CD14-positive monocyte (primary cell): ENCODE measurements around the gene TIPRL. TPM values are rescaled to one million over a fixed set of nuclear protein-coding genes. Genes with fewer than 3 reads are reported as not detected.

Experiments
- DNase-seq, 3 donors: peaks; one replicate each; pipeline ENCODE4 v3.0.0-alpha.2; 2011 to 2022
- H2AFZ ChIP-seq: 2 replicates; pipeline ENCODE4 v1.6.0; 2012; ENCODE audit warnings: mild to moderate bottlenecking, low read depth, low read length, inconsistent platforms; ENCODE audit not compliant: insufficient read depth, poor library complexity, severe bottlenecking
- H3K27ac ChIP-seq, 2 donors: 1 replicate in 1 of 2; 2 replicates in 1 of 2; pipeline ENCODE4 v1.5.1; 2012 to 2013; ENCODE audit warnings: low read length in 2 of 2, control low read depth in 1 of 2, inconsistent platforms in 1 of 2, low read depth in 1 of 2, mild to moderate bottlenecking in 1 of 2
- H3K27me3 ChIP-seq, 2 donors: one replicate each; pipeline versions ENCODE4 v1.6.0 to v1.6.1; 2011 to 2013; ENCODE audit warnings: low read length in 2 of 2; ENCODE audit not compliant: control insufficient read depth in 2 of 2, insufficient read depth in 2 of 2
- H3K36me3 ChIP-seq, 2 donors: replicated peaks in 1 of 2; 1 replicate in 1 of 2; 2 replicates in 1 of 2; pipeline versions ENCODE4 v1.5.1 to v1.6.1; 2012 to 2013; ENCODE audit warnings: low read length in 2 of 2, control low read depth in 1 of 2, inconsistent platforms in 1 of 2, mild to moderate bottlenecking in 1 of 2; ENCODE audit not compliant: insufficient read depth in 2 of 2, control insufficient read depth in 1 of 2
- H3K4me1 ChIP-seq, 2 donors: 1 replicate in 1 of 2; 2 replicates in 1 of 2; pipeline versions ENCODE4 v1.5.1 to v1.6.1; 2012 to 2013; ENCODE audit warnings: low read length in 2 of 2, control low read depth in 1 of 2, inconsistent platforms in 1 of 2, mild to moderate bottlenecking in 1 of 2, moderate library complexity in 1 of 2; ENCODE audit not compliant: insufficient read depth in 2 of 2, control insufficient read depth in 1 of 2
- H3K4me2 ChIP-seq: replicated peaks from 2 replicates; pipeline ENCODE3; 2012; ENCODE audit warnings: low read length, moderate library complexity, mild to moderate bottlenecking; ENCODE audit not compliant: poor library complexity, severe bottlenecking; ENCODE audit errors: extremely low read depth
- H3K4me3 ChIP-seq, 3 experiments: fragments of 200-600 bp in 1 of 3; sonication (generic) in 1 of 3; replicated peaks in 1 of 3; 1 replicate in 2 of 3; 2 replicates in 1 of 3; pipeline ENCODE4 v1.5.1; 2011 to 2013; ENCODE audit warnings: low read length in 3 of 3, mild to moderate bottlenecking in 3 of 3, control low read depth in 2 of 3, low read depth in 2 of 3, inconsistent platforms in 1 of 3, moderate library complexity in 1 of 3
- H3K79me2 ChIP-seq: 2 replicates; pipeline ENCODE4 v1.6.0; 2012; ENCODE audit warnings: mild to moderate bottlenecking, control low read depth, inconsistent platforms, low read length, moderate library complexity; ENCODE audit not compliant: insufficient read depth
- H3K9ac ChIP-seq: 2 replicates; pipeline ENCODE4 v1.6.0; 2017; ENCODE audit warnings: low read length, mild to moderate bottlenecking; ENCODE audit not compliant: insufficient read depth, poor library complexity, severe bottlenecking
- H3K9me3 ChIP-seq, 2 donors: replicated peaks in 1 of 2; 1 replicate in 1 of 2; 2 replicates in 1 of 2; pipeline versions ENCODE4 v1.5.1 to v1.6.1; 2012 to 2013; ENCODE audit warnings: low read length in 2 of 2, control low read depth in 1 of 2; ENCODE audit not compliant: control insufficient read depth in 1 of 2, insufficient read depth in 1 of 2
- H4K20me1 ChIP-seq: 2 replicates; pipeline ENCODE4 v1.6.0; 2012; ENCODE audit warnings: mild to moderate bottlenecking, low read length, control low read depth, moderate library complexity; ENCODE audit not compliant: insufficient read depth
- H3K27ac Mint-ChIP-seq, 7 donors: one replicate each; pipeline ENCODE4 v1.8.0; 2020; ENCODE audit warnings: mild to moderate bottlenecking in 7 of 7, mixed read lengths in 7 of 7, moderate library complexity in 6 of 7, inconsistent platforms in 2 of 7
- H3K27me3 Mint-ChIP-seq, 3 donors: one replicate each; pipeline ENCODE4 v1.8.0; 2021 to 2022; ENCODE audit warnings: low read depth in 3 of 3, mild to moderate bottlenecking in 3 of 3, mixed read lengths in 3 of 3, moderate library complexity in 3 of 3, inconsistent platforms in 1 of 3
- H3K36me3 Mint-ChIP-seq, 2 donors: one replicate each; pipeline ENCODE4 v1.8.0; 2020; ENCODE audit warnings: mixed read lengths in 2 of 2, inconsistent platforms in 1 of 2, mild to moderate bottlenecking in 1 of 2
- H3K4me1 Mint-ChIP-seq: one replicate; pipeline ENCODE4 v1.8.0; 2020; ENCODE audit warnings: mild to moderate bottlenecking, mixed read lengths
- H3K4me3 Mint-ChIP-seq, 2 donors: one replicate each; pipeline ENCODE4 v1.8.0; 2020; ENCODE audit warnings: mild to moderate bottlenecking in 2 of 2, mixed read lengths in 2 of 2, moderate library complexity in 1 of 2
- H3K9me3 Mint-ChIP-seq, 7 donors: one replicate each; pipeline ENCODE4 v1.8.0; 2020 to 2022; ENCODE audit warnings: mixed read lengths in 7 of 7, mild to moderate bottlenecking in 6 of 7, moderate library complexity in 6 of 7, inconsistent platforms in 2 of 7
- CTCF ChIP-seq: fragments of 200-600 bp; IDR thresholded peaks from one replicate; pipeline ENCODE4 v1.8.0; 2022; ENCODE audit warnings: antibody characterized with exemption, mild to moderate bottlenecking
- WGBS: methylation state at CpG from one replicate; pipeline ENCODE4 v1.1.5; 2013; ENCODE audit warnings: missing lambda C conversion rate; ENCODE audit not compliant: insufficient coverage; 5-methylcytosine and 5-hydroxymethylcytosine counted together
- intact Hi-C, 2 donors: fragments of 100-400 bp; cut with micrococcal nuclease; formaldehyde crosslinking; loops; one replicate each; pipeline versions ENCODE4 v1.15.0 to v1.15.1; 2023
- polyA plus RNA-seq, 3 donors: library from polyadenylated mRNA; depleted of rRNA in 1 of 3; unstranded in 2 of 3; stranded (reverse) in 1 of 3; fragments of 300-500 nt in 2 of 3; fragments of >200 nt in 1 of 3; fragmentation: Illumina TruSeq in 2 of 3; gene quantifications; 1 replicate in 2 of 3; 2 replicates in 1 of 3; pipeline ENCODE4 v1.2.3, GENCODE V29; 2012 to 2021

The TIPRL gene
- polyA plus RNA-seq, 3 donors = 8.7 to 35.0 (median 30.2) TPM

GRCh38 chr1:168243198-168243597, 64.4 kb downstream of the TIPRL start:
- Histone ChIP-seq H3K4me2 (no peak overlapping the region), H3K9ac (no peak overlapping the region), H3K4me1 (no peaks in the 10 kb centered on the region), H3K4me3 (no peak overlapping the region), H3K27me3 (no peaks in the 10 kb centered on the region), H3K9me3 (no peaks in the 10 kb centered on the region), H2AFZ (no peak overlapping the region), H3K36me3 (peaks cover 83 to 98% of the 10 kb centered on the region in 2 donors), H3K27ac (peak overlapping the region in 1 of 2 donors; percentile 26), H3K79me2 (peaks cover 39% of the 10 kb centered on the region), H4K20me1 (peaks cover 99% of the 10 kb centered on the region)
- WGBS = 86% methylated on average over 1 of the region's 2 CpGs
- intact Hi-C loops = no loop called here
- Mint-ChIP-seq H3K27me3 (no peaks in the 10 kb centered on the region), H3K9me3 (no peaks in the 10 kb centered on the region), H3K4me3 (no peak overlapping the region), H3K4me1 (peaks cover 9% of the 10 kb centered on the region), H3K27ac (peak overlapping the region in 1 of 7 donors; percentile 67), H3K36me3 (peaks cover 88 to 97% of the 10 kb centered on the region in 2 donors)
- no peak for DNase-seq
- no peak for TF ChIP-seq CTCF

GRCh38 chr1:168243636-168244212, 65.0 kb downstream of the TIPRL start:
- H3K27me3 ChIP-seq = no peaks in the 10 kb centered on the region
- DNase-seq = no peak
- H3K4me1 ChIP-seq = no peaks in the 10 kb centered on the region
- no peak for TF ChIP-seq CTCF
- no peak overlapping the region for H3K9ac ChIP-seq
- no peak overlapping the region for H3K4me2 ChIP-seq
- intact Hi-C loops = no loop called here
- Mint-ChIP-seq H3K36me3 (peaks cover 91 to 97% of the 10 kb centered on the region in 2 donors), H3K27ac (peak overlapping the region in 1 of 7 donors; percentile 67), H3K9me3 (no peaks in the 10 kb centered on the region), H3K4me1 (peaks cover 9% of the 10 kb centered on the region), H3K4me3 (peak overlapping the region in 1 of 2 donors; percentile 25), H3K27me3 (no peaks in the 10 kb centered on the region)
- WGBS = 82% methylated on average over 3 of the region's 3 CpGs
- H3K79me2 ChIP-seq = peaks cover 45% of the 10 kb centered on the region
- no peaks in the 10 kb centered on the region for H3K9me3 ChIP-seq
- H2AFZ ChIP-seq = no peak overlapping the region
- H3K4me3 ChIP-seq = no peak overlapping the region
- H3K27ac ChIP-seq = peak overlapping the region in 1 of 2 donors; percentile 26
- H3K36me3 ChIP-seq = peaks cover 78 to 93% of the 10 kb centered on the region in 2 donors
- H4K20me1 ChIP-seq = peaks cover 99% of the 10 kb centered on the region
